HEK293T (cell line): ENCODE measurements around the gene CAMK2D.

Experiments
- ARNT ChIP-seq: fragments of 450-650 bp; IDR thresholded peaks from 2 replicates; pipeline ENCODE4 v1.6.1; 2017; ENCODE audit warnings: mild to moderate bottlenecking
- BHLHE40 ChIP-seq: fragments of 450-650 bp; IDR thresholded peaks from 2 replicates; pipeline ENCODE4 v1.6.1; 2016; ENCODE audit warnings: mild to moderate bottlenecking, moderate library complexity, borderline replicate concordance
- CTBP1 ChIP-seq: fragments of 450-650 bp; IDR thresholded peaks from 2 replicates; pipeline ENCODE4 v1.6.1; 2016; ENCODE audit warnings: borderline replicate concordance
- FOXA1 ChIP-seq: fragments of 450-650 bp; IDR thresholded peaks from 2 replicates; pipeline ENCODE4 v1.6.1; 2016; ENCODE audit warnings: mild to moderate bottlenecking
- FOXK2 ChIP-seq: fragments of 450-650 bp; IDR thresholded peaks from 2 replicates; pipeline ENCODE4 v1.6.1; 2016; ENCODE audit warnings: mild to moderate bottlenecking
- FOXM1 ChIP-seq: fragments of 450-650 bp; IDR thresholded peaks from 2 replicates; pipeline ENCODE4 v1.6.1; 2017; ENCODE audit warnings: mild to moderate bottlenecking, borderline replicate concordance
- NFRKB ChIP-seq: fragments of 450-650 bp; IDR thresholded peaks from 2 replicates; pipeline ENCODE4 v1.6.1; 2016; ENCODE audit warnings: mild to moderate bottlenecking, moderate library complexity
- SP1 ChIP-seq: fragments of 450-650 bp; IDR thresholded peaks from 2 replicates; pipeline ENCODE4 v1.6.1; 2017
- TARDBP ChIP-seq: fragments of 450-650 bp; IDR thresholded peaks from 2 replicates; pipeline ENCODE4 v1.6.1; 2016
- TF ChIP-seq, protein P1 (sequence below): fragments of 450-650 bp; IDR thresholded peaks from 2 replicates; pipeline ENCODE4 v1.6.1; 2016

GRCh38 chr4:113584407-113585150, 177.0 kb downstream of the CAMK2D start:
- no peak for TF ChIP-seq NFRKB
- TF ChIP-seq SP1 = no peak
- no peak for TF ChIP-seq FOXM1
- TF ChIP-seq FOXA1 = no peak
- TF ChIP-seq, protein P1, sequence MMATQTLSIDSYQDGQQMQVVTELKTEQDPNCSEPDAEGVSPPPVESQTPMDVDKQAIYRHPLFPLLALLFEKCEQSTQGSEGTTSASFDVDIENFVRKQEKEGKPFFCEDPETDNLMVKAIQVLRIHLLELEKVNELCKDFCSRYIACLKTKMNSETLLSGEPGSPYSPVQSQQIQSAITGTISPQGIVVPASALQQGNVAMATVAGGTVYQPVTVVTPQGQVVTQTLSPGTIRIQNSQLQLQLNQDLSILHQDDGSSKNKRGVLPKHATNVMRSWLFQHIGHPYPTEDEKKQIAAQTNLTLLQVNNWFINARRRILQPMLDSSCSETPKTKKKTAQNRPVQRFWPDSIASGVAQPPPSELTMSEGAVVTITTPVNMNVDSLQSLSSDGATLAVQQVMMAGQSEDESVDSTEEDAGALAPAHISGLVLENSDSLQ = no peak
- TF ChIP-seq BHLHE40 = no peak
- no peak for TF ChIP-seq TARDBP
- TF ChIP-seq ARNT = no peak
- TF ChIP-seq FOXK2 = no peak
- TF ChIP-seq CTBP1 = no peak
